Activated CD4-positive, alpha-beta T cell treated with anti-CD3 and anti-CD28 coated beads, Interleukin-2, amount 50 U/mL, for 16 hours (primary cell): ENCODE results near the gene EIF4G3.
"Not testable (repeated sequence)": the region's sequence is repeated elsewhere in the genome, so short reads cannot be mapped to it uniquely, and the experiment has no call there.

ENCODE experiments used
- DNase-seq: peaks from one replicate; pipeline ENCODE4 v3.0.0-alpha.2; 2020

Gene EIF4G3

GRCh38 chr1:21024136-21024896, 152.4 kb downstream of the EIF4G3 start:
- DNase-seq: not testable (repeated sequence)

- peak; percentile 79 for DNase-seq
Measured at GRCh38 chr1:21022279-21023040, 154.2 kb downstream of the EIF4G3 start.

- no peak for DNase-seq
Measured at GRCh38 chr1:21021311-21021710, 155.4 kb downstream of the EIF4G3 start.

GRCh38 chr1:21020151-21020550, 156.5 kb downstream of the EIF4G3 start:
- no peak for DNase-seq

GRCh38 chr1:21018673-21019072, 158.0 kb downstream of the EIF4G3 start:
- DNase-seq: no peak

- no peak for DNase-seq
Measured at GRCh38 chr1:21013510-21013909, 163.2 kb downstream of the EIF4G3 start.

- no peak for DNase-seq
Measured at GRCh38 chr1:21012937-21013336, 163.8 kb downstream of the EIF4G3 start.

GRCh38 chr1:21007876-21008275, 168.8 kb downstream of the EIF4G3 start:
- no peak for DNase-seq

GRCh38 chr1:21005466-21006239, 171.0 kb downstream of the EIF4G3 start:
- no peak for DNase-seq

- DNase-seq: no peak
Measured at GRCh38 chr1:21003281-21004045, 173.2 kb downstream of the EIF4G3 start.

GRCh38 chr1:21001042-21001441, 175.7 kb downstream of the EIF4G3 start:
- DNase-seq: no peak

- DNase-seq: no peak
Measured at GRCh38 chr1:21000245-21000594, 176.5 kb downstream of the EIF4G3 start.

GRCh38 chr1:20999525-21000244, 177.0 kb downstream of the EIF4G3 start:
- DNase-seq: no peak

GRCh38 chr1:20998826-20999225, 177.9 kb downstream of the EIF4G3 start:
- DNase-seq: no peak

- DNase-seq: no peak
Measured at GRCh38 chr1:20997602-20998224, 179.0 kb downstream of the EIF4G3 start.

- DNase-seq: no peak
Measured at GRCh38 chr1:20996554-20996953, 180.1 kb downstream of the EIF4G3 start.

GRCh38 chr1:20993716-20994575, 182.8 kb downstream of the EIF4G3 start:
- DNase-seq: no peak

GRCh38 chr1:20992322-20993056, 184.2 kb downstream of the EIF4G3 start:
- peak; percentile 59 for DNase-seq

GRCh38 chr1:20988943-20989342, 187.8 kb downstream of the EIF4G3 start:
- no peak for DNase-seq
